GM23338 (cell line): Measurements from ENCODE around the gene EIF4E3. TPM values are rescaled to one million over a fixed set of nuclear protein-coding genes. Genes with fewer than 3 reads are reported as not detected.

Experiments used
- ATAC-seq: fragments of 200-7000 bp; cut with Tn5 transposase; 3 replicates; pipeline ENCODE4 v1.9.1; 2020
- DNase-seq: peaks from one replicate; pipeline ENCODE4 v3.0.0-alpha.2; 2015; ENCODE audit warnings: low spot score
- H2AFZ ChIP-seq: fragments of 200-600 bp; sonication (generic); 2 replicates; pipeline ENCODE4 v1.8.0; 2016; ENCODE audit warnings: antibody characterized with exemption, mild to moderate bottlenecking, moderate library complexity
- H3F3A ChIP-seq: fragments of 200-600 bp; sonication (generic); replicated peaks from 2 replicates; pipeline ENCODE4 v1.8.0; 2017; ENCODE audit warnings: antibody characterized with exemption, mixed run types, low read depth
- H3K27ac ChIP-seq: fragments of 200-600 bp; sonication (generic); 2 replicates; pipeline ENCODE4 v1.6.1; 2016; ENCODE audit warnings: low read depth
- H3K27me3 ChIP-seq: fragments of 200-600 bp; sonication (generic); 2 replicates; pipeline ENCODE4 v1.8.0; 2016; ENCODE audit warnings: mild to moderate bottlenecking, mixed run types, moderate library complexity; ENCODE audit not compliant: insufficient read depth
- H3K36me3 ChIP-seq: fragments of 200-600 bp; sonication (generic); 2 replicates; pipeline ENCODE4 v1.8.0; 2016; ENCODE audit warnings: mild to moderate bottlenecking; ENCODE audit not compliant: insufficient read depth
- H3K4me1 ChIP-seq: fragments of 200-600 bp; sonication (generic); 2 replicates; pipeline ENCODE4 v1.8.0; 2016; ENCODE audit warnings: mild to moderate bottlenecking, moderate library complexity; ENCODE audit not compliant: insufficient read depth
- H3K4me2 ChIP-seq: fragments of 200-600 bp; sonication (generic); 2 replicates; pipeline ENCODE4 v1.7.1; 2017; ENCODE audit warnings: mixed run types
- H3K4me3 ChIP-seq: fragments of 200-600 bp; sonication (generic); 2 replicates; pipeline ENCODE4 v1.6.1; 2016; ENCODE audit warnings: mixed run types
- H3K79me2 ChIP-seq: fragments of 200-600 bp; sonication (generic); replicated peaks from 2 replicates; pipeline ENCODE4 v1.8.0; 2017; ENCODE audit warnings: mild to moderate bottlenecking; ENCODE audit not compliant: insufficient read depth
- H3K9me2 ChIP-seq: fragments of 200-600 bp; sonication (generic); 2 replicates; pipeline ENCODE4 v1.8.0; 2017; ENCODE audit not compliant: insufficient read depth
- H4K20me1 ChIP-seq: fragments of 200-600 bp; sonication (generic); replicated peaks from 2 replicates; pipeline ENCODE4 v1.8.0; 2017; ENCODE audit warnings: mild to moderate bottlenecking; ENCODE audit not compliant: insufficient read depth
- H3K27ac Mint-ChIP-seq: 2 replicates; pipeline ENCODE4 v1.8.0; 2020; ENCODE audit warnings: inconsistent platforms, mild to moderate bottlenecking, moderate library complexity, mixed read lengths
- H3K27me3 Mint-ChIP-seq: 3 replicates; pipeline ENCODE4 v1.8.0; 2022; ENCODE audit warnings: low read depth, mild to moderate bottlenecking, moderate library complexity, mixed read lengths, inconsistent platforms; ENCODE audit not compliant: insufficient read depth, poor library complexity
- H3K36me3 Mint-ChIP-seq: 3 replicates; pipeline ENCODE4 v1.8.0; 2021; ENCODE audit warnings: low read depth, mild to moderate bottlenecking, inconsistent platforms, moderate library complexity, mixed read lengths
- H3K4me1 Mint-ChIP-seq: 3 replicates; pipeline ENCODE4 v1.8.0; 2020; ENCODE audit warnings: mild to moderate bottlenecking, inconsistent platforms, mixed read lengths
- H3K4me3 Mint-ChIP-seq: 3 replicates; pipeline ENCODE4 v1.8.0; 2021; ENCODE audit warnings: moderate library complexity, mild to moderate bottlenecking, inconsistent platforms, mixed read lengths
- H3K9me3 Mint-ChIP-seq: 3 replicates; pipeline ENCODE4 v1.8.0; 2020; ENCODE audit warnings: moderate library complexity, mild to moderate bottlenecking, inconsistent platforms, mixed read lengths
- CREB1 ChIP-seq: fragments of 250-450 bp; sonication (Bioruptor Pico); IDR thresholded peaks from 2 replicates; pipeline ENCODE4 v1.5.0; 2020; ENCODE audit warnings: low read depth, mild to moderate bottlenecking, moderate library complexity
- ETS1 ChIP-seq: IDR thresholded peaks from 2 replicates; pipeline ENCODE4 v1.6.1; 2016; ENCODE audit warnings: antibody characterized with exemption
- EZH2 ChIP-seq: fragments of 200-600 bp; sonication (generic); IDR thresholded peaks from one replicate; pipeline ENCODE4 v1.8.0; 2017; ENCODE audit warnings: antibody characterized with exemption, mild to moderate bottlenecking, low read depth; ENCODE audit not compliant: unreplicated experiment
- EZH2phosphoT487 ChIP-seq: fragments of 200-600 bp; sonication (generic); IDR thresholded peaks from one replicate; pipeline ENCODE4 v1.8.1; 2018; ENCODE audit warnings: antibody characterized with exemption; ENCODE audit not compliant: unreplicated experiment
- JUNB ChIP-seq: IDR thresholded peaks from one replicate; pipeline ENCODE4 v1.6.1; 2016; ENCODE audit warnings: antibody characterized with exemption; ENCODE audit not compliant: unreplicated experiment
- NANOG ChIP-seq: IDR thresholded peaks from 2 replicates; pipeline ENCODE4 v1.6.1; 2016; ENCODE audit warnings: antibody characterized with exemption, borderline replicate concordance
- POLR2AphosphoS5 ChIP-seq: IDR thresholded peaks from 2 replicates; pipeline ENCODE4 v1.6.1; 2016; ENCODE audit warnings: antibody characterized with exemption, low read depth
- STAT1 ChIP-seq: IDR thresholded peaks from one replicate; pipeline ENCODE4 v1.6.1; 2016; ENCODE audit warnings: antibody characterized with exemption; ENCODE audit not compliant: unreplicated experiment
- ZNF114 ChIP-seq: fragments of 250-450 bp; sonication (Bioruptor Pico); IDR thresholded peaks from 2 replicates; pipeline ENCODE4 v1.5.0; 2020; ENCODE audit warnings: mild to moderate bottlenecking, moderate library complexity
- ZNF331 ChIP-seq: fragments of 250-450 bp; sonication (Bioruptor Pico); IDR thresholded peaks from 2 replicates; pipeline ENCODE4 v1.5.0; 2020; ENCODE audit warnings: low read depth, mild to moderate bottlenecking, moderate library complexity
- ZNF462 ChIP-seq: fragments of 250-450 bp; sonication (Bioruptor Pico); IDR thresholded peaks from 2 replicates; pipeline ENCODE4 v1.5.0; 2020; ENCODE audit warnings: mild to moderate bottlenecking, moderate library complexity
- polyA plus RNA-seq: library from polyadenylated mRNA; unstranded; fragments of >200 nt; fragmentation: Nextera tagmentation; extraction: Ambion mirVana; gene quantifications from 2 replicates; pipeline ENCODE4 v1.2.1, GENCODE V29; 2016
- total RNA-seq: library from RNA; depleted of rRNA; stranded (reverse); fragments of >200 nt; shearing (Covaris generic); gene quantifications from 2 replicates; pipeline ENCODE4 v1.2.3, GENCODE V29; 2014
- TF ChIP-seq, protein P1 (sequence below): IDR thresholded peaks from one replicate; pipeline ENCODE4 v1.6.1; 2018; ENCODE audit warnings: antibody characterized with exemption; ENCODE audit not compliant: unreplicated experiment
- TF ChIP-seq, protein P2 (sequence below), 2 experiments: fragments of 200-600 bp in 1 of 2; sonication (generic) in 1 of 2; conservative IDR thresholded peaks; 2 replicates each; pipeline versions ENCODE4 v1.5.1 to v1.6.1; 2016 to 2017; ENCODE audit warnings: antibody characterized with exemption in 2 of 2, low read depth in 2 of 2, mild to moderate bottlenecking in 2 of 2, moderate library complexity in 1 of 2

Gene EIF4E3
- total and polyA plus RNA-seq, 2 experiments from 2014 or later = 6.0 to 9.7 TPM

DNA sequence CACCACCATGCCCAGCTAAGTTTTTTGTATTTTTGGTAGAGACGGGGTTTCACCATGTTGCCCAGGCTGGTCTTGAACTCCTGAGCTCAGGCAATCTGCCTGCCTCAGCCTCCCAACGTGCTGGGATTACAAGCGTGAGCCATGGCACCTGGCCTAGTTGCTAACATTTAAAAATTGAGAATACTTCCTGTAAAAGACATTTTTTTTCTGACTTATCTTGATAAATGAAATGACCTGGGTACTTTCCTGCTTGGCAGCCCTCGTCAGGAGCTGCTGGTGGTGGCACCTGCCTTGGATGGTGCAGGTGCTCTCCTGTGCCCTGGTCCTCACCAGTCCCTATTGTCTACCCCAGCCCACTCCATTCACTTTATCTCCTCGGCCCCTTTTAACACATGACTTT lies 74.8 kb downstream of the EIF4E3 start:
- H4K20me1 ChIP-seq = no peaks in the 10 kb centered on the region
- no peaks in the 10 kb centered on the region for H3K79me2 ChIP-seq
- ATAC-seq = no peak
- peaks cover 8% of the 10 kb centered on the region for H3K9me2 ChIP-seq
- Mint-ChIP-seq H3K36me3 (no peaks in the 10 kb centered on the region), H3K27ac (no peak overlapping the region), H3K4me3 (no peak overlapping the region), H3K9me3 (no peaks in the 10 kb centered on the region), H3K4me1 (peaks cover 39% of the 10 kb centered on the region), H3K27me3 (peaks cover 9% of the 10 kb centered on the region)
- TF ChIP-seq POLR2AphosphoS5 (no peak), EZH2 (no peak), ZNF331 (CRISPR knock-in tag) (no peak), ETS1 (no peak), ZNF114 (CRISPR knock-in tag) (no peak), NANOG (no peak), ZNF462 (no peak), JUNB (no peak), STAT1 (no peak), CREB1 (CRISPR knock-in tag) (no peak), EZH2phosphoT487 (no peak)
- TF ChIP-seq, protein P1, sequence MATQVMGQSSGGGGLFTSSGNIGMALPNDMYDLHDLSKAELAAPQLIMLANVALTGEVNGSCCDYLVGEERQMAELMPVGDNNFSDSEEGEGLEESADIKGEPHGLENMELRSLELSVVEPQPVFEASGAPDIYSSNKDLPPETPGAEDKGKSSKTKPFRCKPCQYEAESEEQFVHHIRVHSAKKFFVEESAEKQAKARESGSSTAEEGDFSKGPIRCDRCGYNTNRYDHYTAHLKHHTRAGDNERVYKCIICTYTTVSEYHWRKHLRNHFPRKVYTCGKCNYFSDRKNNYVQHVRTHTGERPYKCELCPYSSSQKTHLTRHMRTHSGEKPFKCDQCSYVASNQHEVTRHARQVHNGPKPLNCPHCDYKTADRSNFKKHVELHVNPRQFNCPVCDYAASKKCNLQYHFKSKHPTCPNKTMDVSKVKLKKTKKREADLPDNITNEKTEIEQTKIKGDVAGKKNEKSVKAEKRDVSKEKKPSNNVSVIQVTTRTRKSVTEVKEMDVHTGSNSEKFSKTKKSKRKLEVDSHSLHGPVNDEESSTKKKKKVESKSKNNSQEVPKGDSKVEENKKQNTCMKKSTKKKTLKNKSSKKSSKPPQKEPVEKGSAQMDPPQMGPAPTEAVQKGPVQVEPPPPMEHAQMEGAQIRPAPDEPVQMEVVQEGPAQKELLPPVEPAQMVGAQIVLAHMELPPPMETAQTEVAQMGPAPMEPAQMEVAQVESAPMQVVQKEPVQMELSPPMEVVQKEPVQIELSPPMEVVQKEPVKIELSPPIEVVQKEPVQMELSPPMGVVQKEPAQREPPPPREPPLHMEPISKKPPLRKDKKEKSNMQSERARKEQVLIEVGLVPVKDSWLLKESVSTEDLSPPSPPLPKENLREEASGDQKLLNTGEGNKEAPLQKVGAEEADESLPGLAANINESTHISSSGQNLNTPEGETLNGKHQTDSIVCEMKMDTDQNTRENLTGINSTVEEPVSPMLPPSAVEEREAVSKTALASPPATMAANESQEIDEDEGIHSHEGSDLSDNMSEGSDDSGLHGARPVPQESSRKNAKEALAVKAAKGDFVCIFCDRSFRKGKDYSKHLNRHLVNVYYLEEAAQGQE = no peak
- TF ChIP-seq, protein P2, sequence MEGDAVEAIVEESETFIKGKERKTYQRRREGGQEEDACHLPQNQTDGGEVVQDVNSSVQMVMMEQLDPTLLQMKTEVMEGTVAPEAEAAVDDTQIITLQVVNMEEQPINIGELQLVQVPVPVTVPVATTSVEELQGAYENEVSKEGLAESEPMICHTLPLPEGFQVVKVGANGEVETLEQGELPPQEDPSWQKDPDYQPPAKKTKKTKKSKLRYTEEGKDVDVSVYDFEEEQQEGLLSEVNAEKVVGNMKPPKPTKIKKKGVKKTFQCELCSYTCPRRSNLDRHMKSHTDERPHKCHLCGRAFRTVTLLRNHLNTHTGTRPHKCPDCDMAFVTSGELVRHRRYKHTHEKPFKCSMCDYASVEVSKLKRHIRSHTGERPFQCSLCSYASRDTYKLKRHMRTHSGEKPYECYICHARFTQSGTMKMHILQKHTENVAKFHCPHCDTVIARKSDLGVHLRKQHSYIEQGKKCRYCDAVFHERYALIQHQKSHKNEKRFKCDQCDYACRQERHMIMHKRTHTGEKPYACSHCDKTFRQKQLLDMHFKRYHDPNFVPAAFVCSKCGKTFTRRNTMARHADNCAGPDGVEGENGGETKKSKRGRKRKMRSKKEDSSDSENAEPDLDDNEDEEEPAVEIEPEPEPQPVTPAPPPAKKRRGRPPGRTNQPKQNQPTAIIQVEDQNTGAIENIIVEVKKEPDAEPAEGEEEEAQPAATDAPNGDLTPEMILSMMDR (conservative IDR thresholded peaks at IDR 0.05; ENCODE audit: low read depth in 2 of 2) = no peak
- no peak overlapping the region for H3K4me3 ChIP-seq
- DNase-seq = no peak
- H3K27ac ChIP-seq = no peak overlapping the region
- no peaks in the 10 kb centered on the region for H3K36me3 ChIP-seq
- no peaks in the 10 kb centered on the region for H3F3A ChIP-seq
- H3K4me2 ChIP-seq = no peak overlapping the region
- peaks cover 35% of the 10 kb centered on the region for H3K4me1 ChIP-seq
- no peaks in the 10 kb centered on the region for H3K27me3 ChIP-seq
- no peak overlapping the region for H2AFZ ChIP-seq
